Hepatocyte (in vitro differentiated cells): ENCODE results near the gene TRABD. TPM values are rescaled to one million over a fixed set of nuclear protein-coding genes. Genes with fewer than 3 reads are reported as not detected.
A peak's percentile ranks its signal among the peaks of the same experiment; 100 is the strongest.
"Not testable (repeated sequence)": the region's sequence is repeated elsewhere in the genome, so short reads cannot be mapped to it uniquely, and the experiment has no call there.

Experiments
- DNase-seq: peaks from one replicate; pipeline ENCODE4 v3.0.0-alpha.2; 2016; ENCODE audit warnings: low spot score
- H2AFZ ChIP-seq: fragments of 200-600 bp; sonication (generic); 2 replicates; pipeline ENCODE4 v1.6.0; 2016; ENCODE audit warnings: antibody characterized with exemption, mild to moderate bottlenecking
- H3K27ac ChIP-seq: fragments of 200-600 bp; sonication (generic); 2 replicates; pipeline ENCODE4 v1.5.1; 2016; ENCODE audit warnings: mild to moderate bottlenecking
- H3K27me3 ChIP-seq: fragments of 200-600 bp; sonication (generic); 2 replicates; pipeline ENCODE4 v1.6.1; 2016
- H3K36me3 ChIP-seq: fragments of 200-600 bp; sonication (generic); replicated peaks from 2 replicates; pipeline ENCODE4 v1.5.1; 2016; ENCODE audit warnings: low read depth; ENCODE audit not compliant: insufficient read depth
- H3K4me1 ChIP-seq: fragments of 200-600 bp; sonication (generic); 2 replicates; pipeline ENCODE4 v1.5.1; 2016; ENCODE audit warnings: mild to moderate bottlenecking, moderate library complexity; ENCODE audit not compliant: insufficient read depth
- H3K4me2 ChIP-seq: fragments of 200-600 bp; sonication (generic); 2 replicates; pipeline ENCODE4 v1.6.0; 2016
- H3K4me3 ChIP-seq: fragments of 200-600 bp; sonication (generic); 2 replicates; pipeline ENCODE4 v1.5.1; 2016; ENCODE audit warnings: mild to moderate bottlenecking
- H3K79me2 ChIP-seq: fragments of 200-600 bp; sonication (generic); 2 replicates; pipeline ENCODE4 v1.6.0; 2017; ENCODE audit warnings: mild to moderate bottlenecking
- H3K9me2 ChIP-seq: fragments of 200-600 bp; sonication (generic); replicated peaks from 2 replicates; pipeline ENCODE4 v1.6.0; 2017; ENCODE audit warnings: mild to moderate bottlenecking; ENCODE audit not compliant: insufficient read depth
- H3K9me3 ChIP-seq: fragments of 200-600 bp; sonication (generic); 2 replicates; pipeline ENCODE4 v1.5.1; 2016; ENCODE audit warnings: low read depth, mild to moderate bottlenecking
- H4K20me1 ChIP-seq: fragments of 200-600 bp; sonication (generic); 2 replicates; pipeline ENCODE4 v1.6.0; 2016; ENCODE audit warnings: mild to moderate bottlenecking; ENCODE audit not compliant: insufficient read depth, poor library complexity, severe bottlenecking
- CTCF ChIP-seq: fragments of 200-600 bp; sonication (generic); IDR thresholded peaks from 2 replicates; pipeline ENCODE4 v1.5.1; 2016; ENCODE audit warnings: antibody characterized with exemption, mild to moderate bottlenecking; ENCODE audit not compliant: poor library complexity
- EZH2 ChIP-seq: fragments of 200-600 bp; sonication (generic); IDR thresholded peaks from 2 replicates; pipeline ENCODE4 v1.6.1; 2016; ENCODE audit warnings: antibody characterized with exemption, mild to moderate bottlenecking, borderline replicate concordance
- EZH2phosphoT487 ChIP-seq: fragments of 200-600 bp; sonication (generic); IDR thresholded peaks from one replicate; pipeline ENCODE4 v1.6.1; 2018; ENCODE audit warnings: antibody characterized with exemption, mild to moderate bottlenecking, low read depth, moderate library complexity; ENCODE audit not compliant: unreplicated experiment, severe bottlenecking
- WGBS: methylation state at CpG from one replicate; pipeline ENCODE4 v1.1.6; 2016; ENCODE audit warnings: low lambda C conversion rate; ENCODE audit errors: missing lambda C conversion rate; 5-methylcytosine and 5-hydroxymethylcytosine counted together
- polyA plus RNA-seq: library from polyadenylated mRNA; unstranded; fragments of >200 nt; fragmentation: Nextera tagmentation; extraction: Ambion mirVana; gene quantifications from 2 replicates; pipeline ENCODE4 v1.2.1, GENCODE V29; 2016
- total RNA-seq: library from RNA; depleted of rRNA; stranded (reverse); fragments of >200 nt; gene quantifications from 2 replicates; pipeline ENCODE4 v1.2.3, GENCODE V29; 2014

TRABD gene
- total and polyA plus RNA-seq, 2 experiments from 2014 or later: 25.9 to 62.3 TPM

DNA sequence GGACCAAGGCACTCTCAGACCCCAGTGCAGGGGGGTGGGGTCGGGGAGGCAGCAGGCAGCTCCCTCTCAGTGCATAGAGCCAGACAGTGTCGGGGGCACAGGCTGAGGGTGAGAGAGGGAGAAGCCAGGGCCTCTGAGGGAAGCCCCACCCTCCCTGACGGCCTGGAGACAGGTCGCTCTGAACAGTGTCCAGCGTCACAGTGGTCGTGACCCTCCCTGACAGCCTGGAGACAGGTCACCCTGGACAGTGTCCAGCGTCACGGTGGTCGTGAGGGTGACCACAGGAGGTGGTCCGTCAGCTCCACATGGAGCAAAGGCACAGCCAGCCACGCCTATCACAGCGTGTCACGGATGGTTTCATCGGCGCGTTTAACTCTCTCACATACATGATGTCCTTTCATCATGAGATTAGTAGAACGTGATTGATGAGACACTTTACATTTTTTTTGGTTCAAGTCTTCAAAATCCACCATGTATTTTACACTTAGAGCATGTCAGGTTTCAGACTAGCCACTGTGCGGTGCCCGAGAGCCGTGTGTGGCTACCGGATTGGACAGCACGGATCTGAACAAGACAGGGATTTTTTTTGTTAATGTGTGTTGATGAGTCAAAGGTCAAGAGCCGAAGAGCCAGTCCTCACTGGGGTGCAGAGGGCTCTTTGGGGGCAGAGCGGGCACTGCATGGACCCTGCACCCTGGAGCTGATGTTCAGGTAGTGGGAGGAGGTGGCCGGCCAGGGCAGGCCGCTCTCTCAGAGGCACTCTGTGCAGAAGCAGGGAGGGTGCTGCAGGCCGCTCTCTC lies 39.1 kb upstream of the TRABD start:
- TF ChIP-seq CTCF (peak; percentile 66), EZH2phosphoT487 (no peak), EZH2 (no peak)
- H2AFZ ChIP-seq: no peak overlapping the region
- H3K4me1 ChIP-seq: peaks cover 24% of the 10 kb centered on the region
- H3K9me3 ChIP-seq: no peaks in the 10 kb centered on the region
- no peaks in the 10 kb centered on the region for H3K36me3 ChIP-seq
- H3K79me2 ChIP-seq: no peaks in the 10 kb centered on the region
- 58% methylated on average over 26 of the region's 27 CpGs for WGBS
- H3K27me3 ChIP-seq: no peaks in the 10 kb centered on the region
- H4K20me1 ChIP-seq: no peaks in the 10 kb centered on the region
- no peaks in the 10 kb centered on the region for H3K9me2 ChIP-seq
- DNase-seq: peak; percentile 68
- H3K27ac ChIP-seq: no peak overlapping the region
- H3K4me3 ChIP-seq: no peak overlapping the region
- H3K4me2 ChIP-seq: no peak overlapping the region

GRCh38 chr22:50147258-50148165 lies 38.2 kb upstream of the TRABD start:
- H2AFZ ChIP-seq, DNase-seq, H3K27ac ChIP-seq, H3K9me3 ChIP-seq, H3K9me2 ChIP-seq, H4K20me1 ChIP-seq, H3K36me3 ChIP-seq, H3K79me2 ChIP-seq, H3K27me3 ChIP-seq, H3K4me3 ChIP-seq: not testable (repeated sequence)
- Histone ChIP-seq H3K4me1 (peaks cover 17% of the 10 kb centered on the region), H3K4me2 (peak overlapping the region; percentile 33)
- WGBS: 73% methylated on average over 15 of the region's 26 CpGs

- no peak for DNase-seq
- Histone ChIP-seq H3K4me1 (peaks cover 17% of the 10 kb centered on the region), H3K27ac (no peak overlapping the region), H2AFZ (no peak overlapping the region), H3K9me3 (no peaks in the 10 kb centered on the region), H3K27me3 (no peaks in the 10 kb centered on the region), H3K9me2 (no peaks in the 10 kb centered on the region), H3K36me3 (no peaks in the 10 kb centered on the region), H3K4me3 (no peak overlapping the region), H3K4me2 (no peak overlapping the region), H4K20me1 (no peaks in the 10 kb centered on the region), H3K79me2 (no peaks in the 10 kb centered on the region)
- WGBS: 91% methylated on average over 10 of the region's 12 CpGs
- TF ChIP-seq EZH2 (no peak), CTCF (no peak), EZH2phosphoT487 (no peak)
Measured at GRCh38 chr22:50148166-50148500, 37.6 kb upstream of the TRABD start.
